ENCODE measurements around the gene SORT1.

Gene SORT1

GRCh38 chr1:109275706-109276345 is 121.9 kb downstream of the SORT1 start:
- Histone ChIP-seq H3K36me3 (ENCODE audit: low read length) (no peaks in the 10 kb centered on the region), H3K27me3 (ENCODE audit: low read length) (no peaks in the 10 kb centered on the region), H3K4me2 (ENCODE audit: low read depth, low read length, poor library complexity, severe bottlenecking) (no peak overlapping the region), H3K9ac (ENCODE audit: low read length) (no peak overlapping the region), H3K4me3 (ENCODE audit: insufficient read depth, low read length, poor library complexity, severe bottlenecking) (no peak overlapping the region), H3K27ac (ENCODE audit: low read depth, low read length) (no peak overlapping the region), H3K9me2 (replicated peaks; ENCODE audit: insufficient read depth, low read length) (no peaks in the 10 kb centered on the region), H3K9me3 (ENCODE audit: insufficient read depth, low read length) (no peaks in the 10 kb centered on the region), H2AFZ (ENCODE audit: low read depth, low read length, severe bottlenecking) (no peak overlapping the region), H3F3A (ENCODE audit: insufficient read depth) (no peaks in the 10 kb centered on the region; the same call in 1 of the 2 replicates), H3K79me2 (ENCODE audit: insufficient read depth, low read length) (no peaks in the 10 kb centered on the region), H4K20me1 (ENCODE audit: low read depth, low read length) (no peaks in the 10 kb centered on the region)
- no peak for TF ChIP-seq EZH2phosphoT487 (conservative IDR thresholded peaks at IDR 0.05; ENCODE audit: low read length)
- TF ChIP-seq CTCF (IDR thresholded peaks at IDR 0.05; ENCODE audit: insufficient read depth, low read length, poor library complexity, severe bottlenecking) = no peak

- TF ChIP-seq EZH2phosphoT487 (conservative IDR thresholded peaks at IDR 0.05; ENCODE audit: low read length) (no peak), CTCF (IDR thresholded peaks at IDR 0.05; ENCODE audit: insufficient read depth, low read length, poor library complexity, severe bottlenecking) (no peak)
- Histone ChIP-seq H3K27ac (ENCODE audit: low read depth, low read length) (no peak overlapping the region), H3K9me3 (ENCODE audit: insufficient read depth, low read length) (no peaks in the 10 kb centered on the region), H3F3A (ENCODE audit: insufficient read depth) (no peaks in the 10 kb centered on the region; the same call in 1 of the 2 replicates), H3K79me2 (ENCODE audit: insufficient read depth, low read length) (no peaks in the 10 kb centered on the region), H3K27me3 (ENCODE audit: low read length) (no peaks in the 10 kb centered on the region), H4K20me1 (ENCODE audit: low read depth, low read length) (no peaks in the 10 kb centered on the region), H2AFZ (ENCODE audit: low read depth, low read length, severe bottlenecking) (no peak overlapping the region), H3K9me2 (replicated peaks; ENCODE audit: insufficient read depth, low read length) (no peaks in the 10 kb centered on the region), H3K4me2 (ENCODE audit: low read depth, low read length, poor library complexity, severe bottlenecking) (no peak overlapping the region), H3K36me3 (ENCODE audit: low read length) (no peaks in the 10 kb centered on the region), H3K4me3 (ENCODE audit: insufficient read depth, low read length, poor library complexity, severe bottlenecking) (no peak overlapping the region), H3K9ac (ENCODE audit: low read length) (no peak overlapping the region)
Observed at GRCh38 chr1:109274533-109275476, 122.9 kb downstream of the SORT1 start.

- no peaks in the 10 kb centered on the region for H3K36me3 ChIP-seq (ENCODE audit: low read length)
- no peaks in the 10 kb centered on the region for H3K79me2 ChIP-seq (ENCODE audit: insufficient read depth, low read length)
- H3F3A ChIP-seq (ENCODE audit: insufficient read depth) = no peaks in the 10 kb centered on the region; the same call in 1 of the 2 replicates
- no peaks in the 10 kb centered on the region for H4K20me1 ChIP-seq (ENCODE audit: low read depth, low read length)
- no peaks in the 10 kb centered on the region for H3K9me2 ChIP-seq (replicated peaks; ENCODE audit: insufficient read depth, low read length)
- H3K4me3 ChIP-seq (ENCODE audit: insufficient read depth, low read length, poor library complexity, severe bottlenecking) = no peak overlapping the region
- no peak overlapping the region for H3K27ac ChIP-seq (ENCODE audit: low read depth, low read length)
- H3K27me3 ChIP-seq (ENCODE audit: low read length) = no peaks in the 10 kb centered on the region
- no peak overlapping the region for H3K9ac ChIP-seq (ENCODE audit: low read length)
- H2AFZ ChIP-seq (ENCODE audit: low read depth, low read length, severe bottlenecking) = no peak overlapping the region
- TF ChIP-seq CTCF (IDR thresholded peaks at IDR 0.05; ENCODE audit: insufficient read depth, low read length, poor library complexity, severe bottlenecking) (no peak), EZH2phosphoT487 (conservative IDR thresholded peaks at IDR 0.05; ENCODE audit: low read length) (no peak)
- H3K4me2 ChIP-seq (ENCODE audit: low read depth, low read length, poor library complexity, severe bottlenecking) = no peak overlapping the region
- H3K9me3 ChIP-seq (ENCODE audit: insufficient read depth, low read length) = no peaks in the 10 kb centered on the region
Observed at GRCh38 chr1:109273570-109274288, 124.0 kb downstream of the SORT1 start.

Measured in SU-DHL-6 (cell line).